PC-9 (cell line): ENCODE measurements around the gene FAM117A.

Experiments used
- CTCF ChIP-seq: fragments of 200-600 bp; sonication (generic); conservative IDR thresholded peaks from 2 replicates; pipeline ENCODE4 v1.6.1; 2017; ENCODE audit warnings: mixed run types, antibody characterized with exemption, mild to moderate bottlenecking, moderate library complexity
- EZH2 ChIP-seq: fragments of 200-600 bp; sonication (generic); IDR thresholded peaks from 2 replicates; pipeline ENCODE4 v1.8.0; 2017; ENCODE audit warnings: antibody characterized with exemption, low read depth

GRCh38 chr17:49688848-49689247, 75.1 kb downstream of the FAM117A start:
- no peak for TF ChIP-seq CTCF
- no peak for TF ChIP-seq EZH2
